ENCODE measurements around the gene GGA3. TPM values are rescaled to one million over a fixed set of nuclear protein-coding genes. Genes with fewer than 3 reads are reported as not detected.

The GGA3 gene
- total and polyA plus RNA-seq, 10 of the 15 experiments (the other 5 are each of a cell fraction or from before 2014, with no cell fraction given) = 7.0 to 57.5 (median 34.0) TPM

GRCh38 chr17:75241502-75241901, 19.9 kb downstream of the GGA3 start:
- CTCF ChIA-PET = interaction anchor here (0.5 to 4.3 kb wide), 11 partner anchors 8 to 785 kb away, joined by 3 to 34 read pairs (median 4); partner anchors contain the start of genes GGA3, MIF4GD, MRPS7 and NUP85
- H4K20me1 ChIP-seq (ENCODE audit: control insufficient read depth, insufficient read depth) = no peaks in the 10 kb centered on the region; the same call in 1 of the 2 replicates
- ATAC-seq = no peak

GRCh38 chr17:75241143-75241430, 20.3 kb downstream of the GGA3 start:
- TSS peak; percentile 40 for BruUV-seq (replicated peaks)
- intact Hi-C loops (cut with micrococcal nuclease; ENCODE audit: unreplicated experiment) (no loop called here), in situ Hi-C loops (cut with MboI) (no loop called here)
- POLR2A ChIA-PET = no interaction called here
- Histone ChIP-seq H3K79me2 (ENCODE audit: control insufficient read depth, insufficient read depth, low read length) (no peaks in the 10 kb centered on the region; the same call in 1 of the 2 replicates), H3K4me2 (ENCODE audit: control insufficient read depth, insufficient read depth) (no peak overlapping the region), H2AFZ (ENCODE audit: control insufficient read depth, low read depth, low read length) (no peak overlapping the region), H3K4me3 (no peak overlapping the region), H3K9ac (ENCODE audit: control insufficient read depth, insufficient read depth, low read length) (no peak overlapping the region), H3K36me3 (ENCODE audit: control insufficient read depth in 2 of 2, insufficient read depth in 2 of 2, low read length in 1 of 2) (peaks cover 58 to 70% of the 10 kb centered on the region in 2 experiments), H3K9me3 (replicated peaks; ENCODE audit: control insufficient read depth, insufficient read depth, low read length) (no peaks in the 10 kb centered on the region), H3K27me3 (replicated peaks in 1 of 2; ENCODE audit: control insufficient read depth in 2 of 2, insufficient read depth in 2 of 2, low read length in 1 of 2) (no peaks in the 10 kb centered on the region), H3K4me1 (ENCODE audit: control insufficient read depth, insufficient read depth, low read length) (peaks cover 43% of the 10 kb centered on the region), H3K27ac (ENCODE audit: control insufficient read depth, insufficient read depth) (no peak overlapping the region), H4K20me1 (ENCODE audit: control insufficient read depth, insufficient read depth) (no peaks in the 10 kb centered on the region; the same call in 1 of the 2 replicates)
- no peak for ATAC-seq
- RAD21 ChIA-PET (ENCODE audit: unreplicated experiment) = interaction anchor here (1.3 to 2.1 kb wide), 5 partner anchors 20 to 280 kb away, joined by 3 to 9 read pairs (median 4); partner anchors contain the start of genes GGA3, MIF4GD, MRPS7 and NUP85
- no peak for DNase-seq (ENCODE audit: low read depth, low spot score)
- no peak for FAIRE-seq
- 97% methylated on average over 7 of the region's 7 CpGs for WGBS (ENCODE audit: insufficient coverage, insufficient replicate concordance, low lambda C conversion rate, missing lambda C conversion rate)
- TF ChIP-seq RCOR1 (conservative IDR thresholded peaks at IDR 0.05; ENCODE audit: low read depth, low read length) (no peak), KLF5 (IDR thresholded peaks at IDR 0.05; ENCODE audit: partially characterized antibody) (no peak), FOXK2 (IDR thresholded peaks at IDR 0.05) (no peak), ZZZ3 (IDR thresholded peaks at IDR 0.05; ENCODE audit: control insufficient read depth, insufficient read length, low read depth) (no peak), HDGF (IDR thresholded peaks at IDR 0.05) (no peak)
- CTCF ChIA-PET = interaction anchor here (0.5 to 4.3 kb wide), 13 partner anchors 8 to 784 kb away, joined by 3 to 34 read pairs (median 6); partner anchors contain the start of genes GGA3, MIF4GD and MRPS7
- SMC1A ChIA-PET (ENCODE audit: uncharacterized antibody, unreplicated experiment) = interaction anchor here (1.0 to 2.3 kb wide), 5 partner anchors 9 to 55 kb away, joined by 3 to 10 read pairs (median 6); partner anchors contain the start of genes GGA3, MIF4GD and MRPS7

More at GRCh38 chr17:75241502-75241901, 19.9 kb downstream of the GGA3 start:
- SMC1A ChIA-PET (ENCODE audit: uncharacterized antibody, unreplicated experiment) = interaction anchor here (2.0 to 2.3 kb wide), 2 partner anchors 9 to 54 kb away, joined by 4 to 6 read pairs; no protein-coding TSS in a partner anchor
- RAD21 ChIA-PET (ENCODE audit: unreplicated experiment) = interaction anchor here (1.6 to 2.1 kb wide), 2 partner anchors 20 to 31 kb away, joined by 4 read pairs; partner anchors contain the start of genes GGA3 and MRPS7
- intact Hi-C loops (cut with micrococcal nuclease; ENCODE audit: unreplicated experiment) = no loop called here
- peaks cover 58 to 74% of the 10 kb centered on the region in 2 experiments for H3K36me3 ChIP-seq (ENCODE audit: control insufficient read depth in 2 of 2, insufficient read depth in 2 of 2, low read length in 1 of 2)
- peak overlapping the region; percentile 55 for H3K27ac ChIP-seq (ENCODE audit: control insufficient read depth, insufficient read depth)
- no peak for FAIRE-seq
- peaks cover 43% of the 10 kb centered on the region for H3K4me1 ChIP-seq (ENCODE audit: control insufficient read depth, insufficient read depth, low read length)
- in situ Hi-C loops (cut with MboI) = no loop called here
- no TSS peak for BruUV-seq (replicated peaks)
- no peaks in the 10 kb centered on the region for H3K9me3 ChIP-seq (replicated peaks; ENCODE audit: control insufficient read depth, insufficient read depth, low read length)
- H3K79me2 ChIP-seq (ENCODE audit: control insufficient read depth, insufficient read depth, low read length) = no peaks in the 10 kb centered on the region; the same call in 1 of the 2 replicates
- no peak overlapping the region for H2AFZ ChIP-seq (ENCODE audit: control insufficient read depth, low read depth, low read length)
- no peaks in the 10 kb centered on the region for H3K27me3 ChIP-seq (replicated peaks in 1 of 2; ENCODE audit: control insufficient read depth in 2 of 2, insufficient read depth in 2 of 2, low read length in 1 of 2)
- H3K4me2 ChIP-seq (ENCODE audit: control insufficient read depth, insufficient read depth) = no peak overlapping the region
- whole genome bisulfite sequencing (ENCODE audit: insufficient coverage, insufficient replicate concordance, low lambda C conversion rate, missing lambda C conversion rate) = 91% methylated on average over 9 of the region's 9 CpGs
- POLR2A ChIA-PET = interaction anchor here (3.6 kb wide), 1 partner anchor 19 kb away, joined by 21 read pairs; the partner anchor contains the start of genes GGA3 and MRPS7
- H3K4me3 ChIP-seq = no peak overlapping the region
- no peak overlapping the region for H3K9ac ChIP-seq (ENCODE audit: control insufficient read depth, insufficient read depth, low read length)
- no peak for DNase-seq (ENCODE audit: low read depth, low spot score)
- TF ChIP-seq STAT3 (IDR thresholded peaks at IDR 0.05; ENCODE audit: low read depth, low read length) = no peak

All from GM12878 (cell line).